LoVo (cell line): ENCODE data around the gene ST14.
"Not testable (repeated sequence)": the region's sequence is repeated elsewhere in the genome, so short reads cannot be mapped to it uniquely, and the experiment has no call there.

Experiments used
- DNase-seq: peaks from one replicate; pipeline ENCODE4 v3.0.0-alpha.2; 2016; ENCODE audit warnings: low spot score

Gene ST14

GRCh38 chr11:130163346-130164220, 4.0 kb downstream of the ST14 start:
- peak; percentile 36 for DNase-seq

GRCh38 chr11:130164221-130164570, 4.6 kb downstream of the ST14 start:
- no peak for DNase-seq

DNA sequence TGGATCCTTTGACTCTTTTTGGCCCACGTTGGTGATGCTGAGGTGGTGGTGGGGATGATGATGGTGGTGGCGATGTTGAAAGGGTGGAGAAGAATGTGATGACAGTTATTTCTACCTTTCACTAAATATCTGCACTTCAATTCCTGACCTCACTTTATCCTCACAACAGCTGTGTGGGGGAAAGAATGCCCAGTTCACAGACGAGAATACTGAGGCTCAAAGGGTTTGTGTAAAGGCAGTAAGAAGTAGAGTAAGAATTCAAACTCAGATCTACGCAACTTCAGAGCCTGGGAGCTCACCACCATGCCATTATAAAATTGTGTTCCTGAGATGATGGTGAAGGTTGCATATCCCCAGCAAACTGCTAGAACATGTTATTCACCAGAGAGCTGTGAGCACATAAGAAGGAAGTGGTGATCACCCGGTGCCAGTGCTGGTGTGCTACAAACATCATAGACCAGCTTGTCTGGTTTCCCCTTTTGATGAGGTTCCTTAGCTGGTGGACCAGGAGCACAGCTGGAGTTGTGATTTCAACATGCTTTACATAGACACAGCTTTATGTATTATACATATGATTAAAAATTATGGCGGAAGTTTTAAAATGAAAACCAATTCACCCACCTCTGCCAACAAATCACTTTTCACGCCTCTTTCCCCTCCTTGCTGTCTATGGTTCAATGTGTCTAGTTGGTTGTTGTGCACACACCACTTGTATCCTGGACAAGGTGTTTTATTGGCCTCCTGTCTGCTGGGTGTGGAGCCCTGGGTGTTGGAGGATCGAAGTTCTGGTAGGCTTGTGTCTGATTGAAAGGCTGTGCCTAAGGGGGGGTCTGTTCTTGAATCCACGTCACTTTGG, 6.2 kb downstream of the ST14 start:
- DNase-seq, result no peak

GRCh38 chr11:130166457-130166784, 6.8 kb downstream of the ST14 start:
- DNase-seq, result peak; percentile 83

DNA sequence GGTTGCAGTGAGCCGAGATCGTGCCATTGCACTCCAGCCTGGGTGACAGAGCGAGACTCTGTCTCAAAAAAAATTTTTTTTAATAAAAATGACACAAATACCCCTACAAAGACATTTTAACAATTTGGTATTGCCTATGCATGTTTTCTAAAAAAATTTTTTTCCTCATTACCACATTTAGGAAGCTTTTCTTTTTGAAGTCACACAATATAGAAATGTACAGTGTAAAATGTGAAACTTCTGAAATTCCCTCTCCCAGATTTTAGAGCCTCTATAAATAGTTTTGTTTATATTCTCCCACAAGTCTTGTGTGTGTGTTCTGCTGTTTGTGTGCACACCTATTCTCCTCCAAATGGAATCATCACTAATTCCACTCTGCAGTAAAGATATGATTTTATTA, 7.6 kb downstream of the ST14 start:
- DNase-seq, result no peak

DNA sequence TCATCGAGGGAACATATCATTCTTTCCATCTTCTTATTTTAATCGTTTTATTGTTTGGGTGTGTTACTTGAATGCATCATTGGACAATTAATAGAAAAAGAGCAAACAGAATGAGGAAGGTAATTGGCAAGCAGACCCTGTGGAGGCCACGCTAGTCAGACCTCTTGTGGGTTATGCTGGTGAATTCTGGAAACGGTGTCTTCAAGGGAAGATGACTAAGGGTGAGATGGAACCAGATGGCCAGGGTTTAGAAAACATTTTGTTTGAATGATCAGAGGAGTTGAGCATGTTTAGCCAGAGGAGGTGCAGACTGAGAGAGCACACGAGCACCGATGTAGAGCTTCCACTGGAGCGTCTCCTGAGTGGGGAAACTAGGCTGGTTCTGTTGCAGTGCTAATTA, 8.5 kb downstream of the ST14 start:
- no peak for DNase-seq

DNA sequence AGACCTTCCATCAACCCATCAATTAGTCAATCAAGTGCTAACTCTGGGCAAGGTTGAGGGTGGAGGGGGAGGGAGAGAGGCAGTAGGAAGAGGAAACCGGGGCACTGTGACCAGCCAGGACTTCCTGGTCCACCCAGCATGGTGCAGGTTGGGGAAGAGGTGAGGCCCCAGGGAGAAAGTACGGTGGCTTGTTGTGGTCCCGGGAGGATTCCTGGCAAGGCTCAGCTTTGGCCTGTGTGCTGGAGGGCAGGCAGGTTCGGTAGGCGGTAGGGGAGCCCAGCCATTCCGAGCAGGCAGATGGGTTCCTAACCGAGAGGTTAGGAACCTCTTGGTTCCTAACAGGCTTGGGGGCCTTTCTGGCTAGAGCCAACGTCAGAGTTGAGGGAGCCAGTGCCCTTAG, 10.8 kb downstream of the ST14 start:
- DNase-seq, result no peak

DNA sequence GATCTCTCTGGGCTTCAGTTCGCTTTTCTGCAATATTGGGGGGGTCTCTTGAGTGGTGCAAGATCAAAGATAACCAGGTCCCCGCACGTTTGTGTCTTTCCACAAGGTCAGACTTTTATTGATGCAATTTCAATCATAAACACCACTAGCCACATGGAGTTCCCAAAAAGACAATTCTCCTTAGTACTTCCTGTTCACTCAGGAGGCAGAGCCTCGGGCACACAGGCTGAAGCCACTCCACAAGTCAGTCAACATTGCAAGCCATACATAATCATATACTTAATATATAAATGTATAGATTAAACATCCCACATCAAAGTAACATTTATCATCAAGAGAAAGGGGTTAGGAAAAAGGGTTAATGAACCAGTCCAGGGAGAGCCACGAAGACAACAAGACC, 12.0 kb downstream of the ST14 start:
- no peak for DNase-seq

GRCh38 chr11:130172001-130172400, 12.4 kb downstream of the ST14 start:
- DNase-seq, result not testable (repeated sequence)

DNA sequence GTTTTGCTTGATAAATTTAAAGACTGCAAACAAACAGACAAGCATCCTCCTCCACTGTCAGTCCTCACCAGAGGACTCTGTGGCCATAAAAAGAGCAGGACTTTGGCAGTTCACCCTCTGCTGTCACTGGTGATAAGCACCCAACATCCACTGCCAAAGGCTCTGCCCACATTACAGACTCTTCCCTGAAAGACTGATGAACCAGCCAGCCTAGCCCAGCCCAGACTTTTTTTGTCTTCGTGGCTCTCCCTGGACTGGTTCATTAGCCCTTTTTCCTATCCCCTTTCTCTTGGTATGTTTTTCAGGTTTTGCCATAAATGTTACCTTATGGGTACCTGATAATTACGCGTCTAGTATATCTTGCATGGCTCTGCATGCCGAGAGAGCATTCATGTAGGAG, 15.1 kb downstream of the ST14 start:
- no peak for DNase-seq

DNA sequence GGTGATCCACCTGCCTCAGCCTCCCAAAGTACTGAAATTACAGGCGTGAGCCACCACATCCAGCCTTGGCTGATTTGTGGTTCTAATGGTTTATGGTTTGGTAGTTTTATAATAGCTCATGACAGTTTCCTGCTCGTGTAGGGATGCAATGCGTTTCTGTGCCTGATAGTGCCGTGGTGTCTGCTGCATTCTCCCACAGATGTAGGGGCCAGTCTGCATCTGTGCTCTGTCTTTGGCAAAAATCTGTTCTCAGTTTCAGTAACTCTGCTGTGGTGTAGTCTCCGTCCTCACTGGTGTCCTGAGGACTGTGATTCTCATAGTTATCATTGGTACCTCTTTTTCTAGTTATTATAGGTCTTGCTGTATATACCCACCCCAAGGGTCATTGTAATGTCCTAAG, 16.3 kb downstream of the ST14 start:
- no peak for DNase-seq

GRCh38 chr11:130177782-130178181, 18.2 kb downstream of the ST14 start:
- DNase-seq, result no peak

- peak; percentile 46 for DNase-seq
Observed at GRCh38 chr11:130178441-130179339, 19.1 kb downstream of the ST14 start.

DNA sequence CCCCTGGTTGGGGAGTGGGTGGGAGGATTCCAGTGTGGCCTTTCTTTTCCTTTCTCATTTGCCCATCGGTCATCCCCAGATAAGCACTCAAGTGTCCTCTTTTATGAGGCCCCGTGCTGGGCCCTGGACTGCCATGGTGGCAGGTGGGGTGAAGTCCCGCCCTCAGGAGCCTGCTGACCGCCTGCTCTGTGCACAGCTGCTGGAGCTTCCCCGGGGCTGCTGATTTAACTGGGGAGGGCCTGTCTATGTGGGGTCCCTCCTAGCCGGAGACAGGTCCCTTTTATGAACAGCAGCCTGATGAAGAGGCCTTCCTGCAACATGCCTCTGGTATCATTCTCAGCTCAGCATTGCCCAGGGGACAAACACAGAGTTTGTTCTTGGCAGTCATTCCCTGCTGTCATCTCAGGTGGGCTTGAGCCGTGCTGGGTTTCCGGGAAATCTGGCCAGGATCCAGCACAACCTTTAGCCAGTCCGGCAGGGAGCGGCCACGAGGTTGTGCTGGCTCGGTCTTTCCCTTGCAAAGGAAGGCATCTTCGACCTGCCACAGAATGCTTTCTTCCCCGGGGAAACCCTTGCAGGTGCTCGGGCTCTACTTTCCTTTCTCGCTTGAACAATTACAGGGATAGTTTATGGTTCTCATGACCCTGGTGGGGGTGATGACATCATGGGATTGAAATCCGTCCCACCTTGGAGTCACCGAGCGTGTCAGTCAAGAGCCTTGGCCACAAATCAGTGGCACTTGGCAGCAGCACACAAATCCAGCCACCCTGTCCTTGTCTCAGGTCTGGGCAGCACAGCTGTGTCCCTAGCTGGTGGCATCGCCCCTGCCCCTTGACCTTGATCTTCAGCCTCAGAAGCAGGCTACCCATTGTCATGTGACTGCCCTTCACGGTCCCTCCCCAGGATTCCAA, 20.1 kb downstream of the ST14 start:
- DNase-seq, result peak; percentile 65

DNA sequence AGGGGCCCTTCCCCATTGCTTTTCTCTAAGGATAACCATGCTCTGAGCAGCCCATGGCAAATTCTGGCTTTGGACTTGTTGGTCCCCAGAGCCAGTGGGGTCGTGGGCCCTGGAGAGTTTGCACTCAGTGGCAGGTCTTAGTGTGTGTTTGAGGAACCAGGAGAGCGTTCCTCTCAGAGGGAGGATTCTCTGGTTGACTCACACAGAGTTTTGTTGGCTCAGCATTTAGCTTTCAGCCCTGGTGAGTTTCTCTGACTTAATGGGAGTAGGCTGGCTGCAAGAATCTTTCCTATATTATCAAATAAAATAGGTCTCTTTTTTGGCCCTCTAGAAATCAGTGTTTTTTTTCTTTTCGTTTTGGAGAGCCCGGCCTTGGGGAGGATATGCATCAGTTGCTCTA, 20.9 kb downstream of the ST14 start:
- peak; percentile 19 for DNase-seq

- no peak for DNase-seq
Observed at GRCh38 chr11:130180896-130181294, 21.3 kb downstream of the ST14 start.

DNA sequence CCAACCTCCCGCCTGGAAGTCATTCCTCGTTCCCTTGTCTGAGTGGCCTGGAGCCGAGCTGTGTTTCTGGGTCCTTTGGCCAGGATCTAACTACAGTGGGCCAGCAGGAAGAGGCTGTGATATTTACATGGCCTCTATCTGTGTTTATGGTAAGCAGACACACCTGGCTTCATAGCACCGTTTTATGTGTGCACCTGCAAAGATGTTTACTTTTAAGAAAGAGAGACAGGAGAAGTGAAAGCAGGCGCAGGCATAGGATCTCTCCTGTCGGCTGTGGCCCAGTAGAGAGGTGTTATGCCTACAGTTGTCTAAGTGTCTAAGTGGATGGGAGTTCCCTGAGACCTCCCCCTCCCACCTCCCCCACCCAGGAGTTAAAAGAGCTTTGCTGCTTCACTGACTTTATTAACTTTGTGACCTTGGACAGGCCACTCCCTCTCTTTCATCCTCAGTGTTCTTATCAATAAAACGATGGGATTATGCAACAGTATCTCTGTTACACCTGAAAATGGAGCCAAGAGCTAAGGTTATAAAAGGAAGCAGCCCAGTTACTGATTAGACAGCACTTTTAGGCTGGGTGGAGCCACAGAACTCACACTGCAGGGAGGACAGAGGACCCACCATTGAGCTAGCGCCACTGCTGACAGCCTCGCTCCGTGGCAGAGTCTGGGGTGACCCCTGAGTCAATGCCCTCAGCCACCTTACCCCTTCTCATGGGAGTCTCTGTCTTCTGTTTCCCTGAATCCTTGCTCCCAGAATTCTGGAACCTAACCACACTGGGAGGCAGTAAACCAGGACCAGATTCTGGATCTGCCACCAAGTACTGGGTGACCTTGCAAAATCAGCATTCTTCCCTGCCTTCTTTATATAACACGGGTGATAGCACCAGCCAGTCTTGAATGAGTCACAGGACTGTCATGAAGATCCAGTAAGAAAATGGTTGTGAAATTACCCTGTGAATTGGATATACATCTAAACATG, 22.0 kb downstream of the ST14 start:
- peak; percentile 87 for DNase-seq

DNA sequence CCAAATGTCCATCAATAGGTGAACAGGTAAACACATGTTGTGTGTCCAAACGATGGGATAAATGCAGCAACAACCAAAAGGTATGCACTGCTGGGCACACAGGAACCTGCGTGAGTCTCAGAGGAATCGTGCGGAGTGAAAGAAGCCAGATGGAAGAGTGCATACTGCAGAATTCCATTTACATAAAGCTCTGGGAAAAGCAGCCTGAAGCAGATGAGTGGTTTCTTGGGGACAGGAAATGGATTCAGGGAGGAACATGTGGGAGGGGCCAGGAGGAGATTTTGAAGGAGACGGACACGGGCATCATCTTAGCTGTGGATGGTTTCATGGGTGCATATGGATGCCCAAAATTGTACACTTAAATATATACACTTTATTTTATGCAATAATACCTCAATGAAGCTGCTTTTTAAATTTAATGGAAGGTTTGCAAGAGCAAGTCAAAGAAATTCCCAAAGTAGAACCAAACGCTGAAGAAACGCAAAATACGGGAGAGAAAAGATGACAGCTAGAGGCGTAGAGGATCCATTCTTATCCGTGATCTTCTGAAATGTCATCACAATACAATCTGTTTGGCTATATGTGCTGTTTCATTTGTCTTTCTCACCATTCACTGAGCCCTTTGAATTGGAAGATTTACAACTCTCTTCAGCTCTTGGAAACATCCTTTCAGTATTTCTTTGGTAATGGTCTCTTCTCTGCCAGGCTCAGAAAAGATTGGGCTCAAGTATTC, 24.5 kb downstream of the ST14 start:
- no peak for DNase-seq

DNA sequence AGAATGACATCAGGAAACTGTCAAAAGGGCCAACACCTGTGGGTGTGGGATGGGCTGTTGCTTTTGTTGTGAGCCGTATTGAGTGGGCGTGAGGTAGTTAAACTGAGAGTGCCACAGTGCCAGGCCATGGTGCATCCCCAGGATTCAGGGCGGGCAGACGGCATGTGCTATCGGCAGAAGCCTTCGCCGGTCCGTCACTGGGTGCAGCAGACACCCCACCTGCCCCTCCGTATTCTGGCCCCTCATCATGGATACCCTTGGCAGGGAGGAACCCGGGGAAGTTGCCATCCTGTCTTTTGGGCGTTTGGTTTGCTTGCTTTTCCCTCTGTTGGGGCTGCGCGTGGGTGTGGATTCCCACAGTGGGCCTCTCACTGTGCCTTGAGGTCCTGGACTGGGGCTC, 27.5 kb downstream of the ST14 start:
- DNase-seq, result no peak
